Measurements from ENCODE around the gene BMS1. TPM values are rescaled to one million over a fixed set of nuclear protein-coding genes. Genes with fewer than 3 reads are reported as not detected.

The BMS1 gene
- total and polyA plus RNA-seq, 2 donors (not counting 3 experiments of a cell fraction or from before 2014, with no cell fraction given): 2.8 to 23.4 TPM

DNA sequence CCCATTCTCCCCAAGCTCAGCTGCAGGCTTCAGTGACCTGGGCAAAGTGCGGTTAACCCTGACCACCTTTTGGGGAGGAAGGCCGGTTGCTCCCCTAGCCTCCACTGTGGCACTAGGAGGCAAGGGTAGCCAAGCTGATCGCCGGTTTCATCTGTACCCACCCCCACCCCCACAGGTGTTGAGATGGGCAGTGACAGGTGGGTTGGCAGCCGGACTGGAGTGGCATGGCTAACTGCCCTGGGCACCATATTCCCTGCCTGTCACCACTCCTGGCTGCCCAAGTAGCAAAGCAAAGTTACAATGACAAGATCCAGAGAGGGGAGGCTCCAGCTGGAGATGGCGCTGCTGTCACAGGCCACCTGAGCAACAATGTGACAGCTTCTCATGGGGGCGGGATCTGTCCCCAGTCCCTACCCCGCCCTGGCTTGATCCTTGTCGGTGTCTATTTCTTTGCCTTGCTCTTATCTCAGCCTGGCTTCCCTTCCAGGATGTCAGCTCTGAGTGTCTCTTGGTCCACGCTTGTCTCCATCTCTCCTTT is 27.0 kb upstream of the BMS1 start:
- no peaks in the 10 kb centered on the region for H3K9me1 ChIP-seq (replicated peaks; ENCODE audit: control insufficient read depth, extremely low read depth, insufficient read depth, low read length)
- no peak overlapping the region for H3K27ac ChIP-seq (ENCODE audit: insufficient read depth, low read depth, low read length)
- no peaks in the 10 kb centered on the region for H3K9me3 ChIP-seq (replicated peaks; ENCODE audit: control insufficient read depth, insufficient read depth, low read length)
- H3K79me2 ChIP-seq (ENCODE audit: control insufficient read depth, insufficient read depth, low read length): no peaks in the 10 kb centered on the region
- no peak for TF ChIP-seq EZH2 (IDR thresholded peaks at IDR 0.05; ENCODE audit: borderline replicate concordance, low read depth, low read length, severe bottlenecking)
- no peak for TF ChIP-seq JUN (IDR thresholded peaks at IDR 0.05; ENCODE audit: borderline replicate concordance, insufficient read depth, insufficient read length, low read depth)
- H3K9ac ChIP-seq (replicated peaks; ENCODE audit: extremely low read depth, insufficient read depth, low read length): no peak overlapping the region
- H3K27me3 ChIP-seq (ENCODE audit: control insufficient read depth in 2 of 2, insufficient read depth in 2 of 2, low read length in 2 of 2): peaks cover 22 to 35% of the 10 kb centered on the region in 2 experiments
- no peaks in the 10 kb centered on the region for H4K20me1 ChIP-seq (replicated peaks; ENCODE audit: control insufficient read depth, extremely low read depth, insufficient read depth, low read length)
- H2AFZ ChIP-seq (ENCODE audit: low read depth, low read length): no peak overlapping the region
- BruUV-seq (replicated peaks): no TSS peak
- CTCF ChIA-PET: interaction anchor here (3.4 kb wide), 1 partner anchor 27 kb away, joined by 36 read pairs; the partner anchor contains the start of gene BMS1
- FAIRE-seq: no peak
- dilution Hi-C loops (cut with MboI; ENCODE audit: extremely low pct_ligation_motif_present, low sequenced_read_pairs): no loop called here
- intact Hi-C loops (cut with micrococcal nuclease): no loop called here
- no peaks in the 10 kb centered on the region for H3K36me3 ChIP-seq (ENCODE audit: control insufficient read depth in 2 of 2, extremely low read depth in 1 of 2, insufficient read depth in 2 of 2, low read length in 2 of 2)
- no peak overlapping the region for H3K4me2 ChIP-seq (ENCODE audit: insufficient read depth, low read length)
- no peak overlapping the region for H3K4me3 ChIP-seq (replicated peaks in 1 of 3; ENCODE audit: insufficient read depth in 1 of 3, low read depth in 1 of 3, low read length in 3 of 3)
- peaks cover 10% of the 10 kb centered on the region for H3K4me1 ChIP-seq (ENCODE audit: control insufficient read depth, extremely low read depth, insufficient read depth, low read length)
- POLR2A ChIA-PET: no interaction called here
- no peak for DNase-seq (ENCODE audit: low read depth, low spot score)

DNA sequence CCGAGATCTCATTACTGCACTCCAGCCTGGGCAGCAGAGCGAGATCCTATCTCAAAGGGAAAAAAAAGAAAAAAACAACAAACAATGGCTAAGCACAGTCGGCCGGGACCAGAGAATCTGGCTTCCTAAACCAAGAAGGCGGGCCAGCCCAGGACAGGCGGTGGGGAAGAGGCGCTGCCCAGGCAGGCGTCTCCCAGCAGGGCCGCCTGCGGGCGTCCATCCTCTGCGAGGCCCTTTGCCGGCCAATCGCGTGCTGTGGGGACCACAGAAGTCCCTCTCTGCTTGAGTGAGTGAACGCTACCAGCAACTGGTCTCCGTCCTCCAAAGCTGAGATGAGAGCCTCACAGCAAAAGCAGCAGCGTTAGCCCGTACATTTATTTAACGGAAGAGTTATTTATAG is 14.7 kb upstream of the BMS1 start:
- Histone ChIP-seq H2AFZ (ENCODE audit: low read depth, low read length) (no peak overlapping the region), H3K36me3 (ENCODE audit: control insufficient read depth in 2 of 2, extremely low read depth in 1 of 2, insufficient read depth in 2 of 2, low read length in 2 of 2) (no peaks in the 10 kb centered on the region), H3K4me2 (ENCODE audit: insufficient read depth, low read length) (no peak overlapping the region), H4K20me1 (replicated peaks; ENCODE audit: control insufficient read depth, extremely low read depth, insufficient read depth, low read length) (no peaks in the 10 kb centered on the region), H3K4me3 (replicated peaks in 1 of 3; ENCODE audit: insufficient read depth in 1 of 3, low read depth in 1 of 3, low read length in 3 of 3) (no peak overlapping the region), H3K4me1 (ENCODE audit: control insufficient read depth, extremely low read depth, insufficient read depth, low read length) (no peaks in the 10 kb centered on the region), H3K9me3 (replicated peaks; ENCODE audit: control insufficient read depth, insufficient read depth, low read length) (no peaks in the 10 kb centered on the region), H3K9me1 (replicated peaks; ENCODE audit: control insufficient read depth, extremely low read depth, insufficient read depth, low read length) (no peaks in the 10 kb centered on the region), H3K27ac (ENCODE audit: insufficient read depth, low read depth, low read length) (no peak overlapping the region), H3K27me3 (ENCODE audit: control insufficient read depth in 2 of 2, insufficient read depth in 2 of 2, low read length in 2 of 2) (no peaks in the 10 kb centered on the region), H3K9ac (replicated peaks; ENCODE audit: extremely low read depth, insufficient read depth, low read length) (no peak overlapping the region), H3K79me2 (ENCODE audit: control insufficient read depth, insufficient read depth, low read length) (no peaks in the 10 kb centered on the region)
- BruUV-seq (replicated peaks): no TSS peak
- TF ChIP-seq POLR2A (IDR thresholded peaks at IDR 0.05; ENCODE audit: low read depth, low read length) (no peak), GATA2 (IDR thresholded peaks at IDR 0.05; ENCODE audit: insufficient read depth, insufficient read length, low read depth, low read length) (no peak), FOS (IDR thresholded peaks at IDR 0.05; ENCODE audit: borderline replicate concordance, insufficient read depth, low read length) (no peak)
- FAIRE-seq (no peak), DNase-seq (ENCODE audit: low read depth, low spot score) (no peak)
- POLR2A ChIA-PET: no interaction called here
- dilution Hi-C loops (cut with MboI; ENCODE audit: extremely low pct_ligation_motif_present, low sequenced_read_pairs) (no loop called here), intact Hi-C loops (cut with micrococcal nuclease) (no loop called here)
- CTCF ChIA-PET: no interaction called here
